Measurements from ENCODE around the gene SPPL2B.

Gene SPPL2B

DNA sequence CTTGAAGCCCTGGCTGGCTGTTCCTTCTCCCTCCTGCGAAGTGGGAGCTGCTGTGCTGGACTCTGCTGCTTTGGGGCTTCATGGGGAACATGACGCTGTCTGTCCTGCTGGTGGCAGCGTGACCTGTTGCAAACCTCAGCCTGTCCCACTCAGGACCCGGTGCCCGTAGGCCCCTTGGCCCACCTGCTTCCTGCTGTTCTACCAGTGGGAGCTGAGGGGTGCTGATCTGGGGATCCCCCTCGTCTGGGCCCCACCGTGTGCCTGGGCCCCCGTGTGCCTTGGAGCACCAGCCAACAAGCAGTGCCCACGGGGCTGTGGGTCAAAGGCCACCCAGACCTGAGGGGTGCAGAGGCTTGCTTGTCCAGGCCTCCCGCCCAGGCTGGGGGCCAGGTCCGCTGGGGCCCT, 5.3 kb downstream of the SPPL2B start:
- H4K20me1 ChIP-seq (ENCODE audit: insufficient read depth, low read length, poor library complexity, severe bottlenecking), result peaks cover 49% of the 10 kb centered on the region
- no peak overlapping the region for H2AFZ ChIP-seq (ENCODE audit: low read length)
- no peaks in the 10 kb centered on the region for H3K9me3 ChIP-seq (ENCODE audit: insufficient read depth, low read depth, low read length)
- TF ChIP-seq, protein P1, sequence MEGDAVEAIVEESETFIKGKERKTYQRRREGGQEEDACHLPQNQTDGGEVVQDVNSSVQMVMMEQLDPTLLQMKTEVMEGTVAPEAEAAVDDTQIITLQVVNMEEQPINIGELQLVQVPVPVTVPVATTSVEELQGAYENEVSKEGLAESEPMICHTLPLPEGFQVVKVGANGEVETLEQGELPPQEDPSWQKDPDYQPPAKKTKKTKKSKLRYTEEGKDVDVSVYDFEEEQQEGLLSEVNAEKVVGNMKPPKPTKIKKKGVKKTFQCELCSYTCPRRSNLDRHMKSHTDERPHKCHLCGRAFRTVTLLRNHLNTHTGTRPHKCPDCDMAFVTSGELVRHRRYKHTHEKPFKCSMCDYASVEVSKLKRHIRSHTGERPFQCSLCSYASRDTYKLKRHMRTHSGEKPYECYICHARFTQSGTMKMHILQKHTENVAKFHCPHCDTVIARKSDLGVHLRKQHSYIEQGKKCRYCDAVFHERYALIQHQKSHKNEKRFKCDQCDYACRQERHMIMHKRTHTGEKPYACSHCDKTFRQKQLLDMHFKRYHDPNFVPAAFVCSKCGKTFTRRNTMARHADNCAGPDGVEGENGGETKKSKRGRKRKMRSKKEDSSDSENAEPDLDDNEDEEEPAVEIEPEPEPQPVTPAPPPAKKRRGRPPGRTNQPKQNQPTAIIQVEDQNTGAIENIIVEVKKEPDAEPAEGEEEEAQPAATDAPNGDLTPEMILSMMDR (conservative IDR thresholded peaks at IDR 0.05; ENCODE audit: low read length), result peak; percentile 54
- TF ChIP-seq EZH2phosphoT487 (IDR thresholded peaks at IDR 0.05; ENCODE audit: borderline replicate concordance), result no peak
- no peaks in the 10 kb centered on the region for H3K9me2 ChIP-seq (replicated peaks; ENCODE audit: low read depth, low read length)
- H3K4me3 ChIP-seq (ENCODE audit: low read length, poor library complexity, severe bottlenecking), result peak overlapping the region; percentile 98
- peaks cover 2% of the 10 kb centered on the region for H3K27me3 ChIP-seq (ENCODE audit: insufficient read depth, low read length, poor library complexity, severe bottlenecking)
- H3K79me2 ChIP-seq (ENCODE audit: insufficient read depth, low read length), result peaks cover 90% of the 10 kb centered on the region
- peak overlapping the region; percentile 99 for H3K9ac ChIP-seq (ENCODE audit: low read depth, low read length, poor library complexity, severe bottlenecking)
- peaks cover 45% of the 10 kb centered on the region for H3K4me1 ChIP-seq (ENCODE audit: insufficient read depth, low read length, poor library complexity, severe bottlenecking)
- H3F3A ChIP-seq (ENCODE audit: low read depth), result peaks cover 6% of the 10 kb centered on the region
- no peaks in the 10 kb centered on the region; the same call in 1 of the 2 replicates for H3K36me3 ChIP-seq (ENCODE audit: insufficient read depth, low read length)
- peak overlapping the region; percentile 85 for H3K4me2 ChIP-seq (ENCODE audit: low read depth, low read length, poor library complexity, severe bottlenecking)

DNA sequence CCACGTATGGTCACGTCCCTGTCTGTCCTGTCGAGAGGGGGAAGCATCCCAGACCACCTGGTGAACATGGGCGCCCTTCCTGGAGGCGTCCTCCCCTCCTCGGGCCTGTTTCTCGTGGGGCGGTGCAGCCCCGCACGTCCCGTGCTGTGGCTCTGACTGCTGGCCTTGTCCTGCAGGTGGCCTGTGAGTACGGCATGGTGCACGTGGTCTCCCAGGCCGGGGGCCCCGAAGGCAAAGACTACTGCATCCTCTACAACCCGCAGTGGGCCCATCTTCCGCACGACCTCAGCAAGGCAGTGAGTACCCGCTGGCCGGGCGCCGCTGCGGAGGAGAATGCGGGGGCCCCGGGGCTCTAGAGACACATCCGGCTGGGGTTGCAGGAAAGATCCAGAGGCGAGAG, 5.9 kb downstream of the SPPL2B start:
- Histone ChIP-seq H2AFZ (ENCODE audit: low read length) (no peak overlapping the region), H3K9me2 (replicated peaks; ENCODE audit: low read depth, low read length) (no peaks in the 10 kb centered on the region), H3K79me2 (ENCODE audit: insufficient read depth, low read length) (peaks cover 84% of the 10 kb centered on the region), H3F3A (ENCODE audit: low read depth) (peaks cover 6% of the 10 kb centered on the region), H3K9ac (ENCODE audit: low read depth, low read length, poor library complexity, severe bottlenecking) (peak overlapping the region; percentile 99), H3K4me2 (ENCODE audit: low read depth, low read length, poor library complexity, severe bottlenecking) (peak overlapping the region; percentile 85), H3K4me3 (ENCODE audit: low read length, poor library complexity, severe bottlenecking) (no peak overlapping the region), H3K4me1 (ENCODE audit: insufficient read depth, low read length, poor library complexity, severe bottlenecking) (peaks cover 41% of the 10 kb centered on the region), H3K9me3 (ENCODE audit: insufficient read depth, low read depth, low read length) (no peaks in the 10 kb centered on the region), H3K36me3 (ENCODE audit: insufficient read depth, low read length) (peaks cover 5% of the 10 kb centered on the region; the same call in 1 of the 2 replicates), H4K20me1 (ENCODE audit: insufficient read depth, low read length, poor library complexity, severe bottlenecking) (peaks cover 43% of the 10 kb centered on the region), H3K27me3 (ENCODE audit: insufficient read depth, low read length, poor library complexity, severe bottlenecking) (no peaks in the 10 kb centered on the region)
- no peak for TF ChIP-seq EZH2phosphoT487 (IDR thresholded peaks at IDR 0.05; ENCODE audit: borderline replicate concordance)

- Histone ChIP-seq H3F3A (ENCODE audit: low read depth) (peaks cover 6% of the 10 kb centered on the region), H3K4me2 (ENCODE audit: low read depth, low read length, poor library complexity, severe bottlenecking) (peak overlapping the region; percentile 9), H3K9me2 (replicated peaks; ENCODE audit: low read depth, low read length) (no peaks in the 10 kb centered on the region), H3K4me1 (ENCODE audit: insufficient read depth, low read length, poor library complexity, severe bottlenecking) (peaks cover 35% of the 10 kb centered on the region), H3K9me3 (ENCODE audit: insufficient read depth, low read depth, low read length) (no peaks in the 10 kb centered on the region), H3K27me3 (ENCODE audit: insufficient read depth, low read length, poor library complexity, severe bottlenecking) (no peaks in the 10 kb centered on the region), H3K79me2 (ENCODE audit: insufficient read depth, low read length) (peaks cover 76% of the 10 kb centered on the region), H3K36me3 (ENCODE audit: insufficient read depth, low read length) (peaks cover 5% of the 10 kb centered on the region; the same call in 1 of the 2 replicates), H3K4me3 (ENCODE audit: low read length, poor library complexity, severe bottlenecking) (no peak overlapping the region), H4K20me1 (ENCODE audit: insufficient read depth, low read length, poor library complexity, severe bottlenecking) (peaks cover 43% of the 10 kb centered on the region), H2AFZ (ENCODE audit: low read length) (no peak overlapping the region), H3K9ac (ENCODE audit: low read depth, low read length, poor library complexity, severe bottlenecking) (no peak overlapping the region)
- TF ChIP-seq EZH2phosphoT487 (IDR thresholded peaks at IDR 0.05; ENCODE audit: borderline replicate concordance), result no peak
- TF ChIP-seq, protein P1 (conservative IDR thresholded peaks at IDR 0.05; ENCODE audit: low read length), result no peak
Observed at GRCh38 chr19:2334986-2335846, 6.7 kb downstream of the SPPL2B start.
